Progenitor cell of endocrine pancreas (in vitro differentiated cells): ENCODE measurements around the gene SLC9B1. TPM values are rescaled to one million over a fixed set of nuclear protein-coding genes. Genes with fewer than 3 reads are reported as not detected.
A peak's percentile ranks its signal among the peaks of the same experiment; 100 is the strongest.

Experiments used
- DNase-seq: peaks from one replicate; pipeline ENCODE4 v3.0.0; 2021; ENCODE audit warnings: low spot score; ENCODE audit not compliant: unreplicated experiment
- H3K27ac Mint-ChIP-seq: 2 replicates; pipeline ENCODE4 v1.8.0; 2021; ENCODE audit warnings: mild to moderate bottlenecking, moderate library complexity, mixed read lengths
- H3K27me3 Mint-ChIP-seq: 2 replicates; pipeline ENCODE4 v1.8.0; 2021; ENCODE audit warnings: mixed read lengths
- H3K36me3 Mint-ChIP-seq: 2 replicates; pipeline ENCODE4 v1.8.0; 2022; ENCODE audit warnings: mixed read lengths; ENCODE audit not compliant: insufficient read depth
- H3K4me1 Mint-ChIP-seq: 2 replicates; pipeline ENCODE4 v1.8.0; 2021; ENCODE audit warnings: low read depth, mixed read lengths
- H3K4me3 Mint-ChIP-seq: 2 replicates; pipeline ENCODE4 v1.8.0; 2021; ENCODE audit warnings: low read depth, mild to moderate bottlenecking, moderate library complexity, mixed read lengths
- H3K9me3 Mint-ChIP-seq: 2 replicates; pipeline ENCODE4 v1.8.0; 2021; ENCODE audit warnings: low read depth, mixed read lengths
- total RNA-seq: library from RNA; stranded (reverse); gene quantifications from 2 replicates; pipeline ENCODE4 v1.2.1, GENCODE V29; 2021
- TF ChIP-seq, protein P1 (sequence below): fragments of 200-600 bp; sonication (generic); IDR thresholded peaks from one replicate; pipeline ENCODE4 v1.5.0; 2021; ENCODE audit warnings: antibody characterized with exemption, mild to moderate bottlenecking; ENCODE audit not compliant: unreplicated experiment

SLC9B1 gene
- total RNA-seq, 1 donor from 2014 or later: 0.79 TPM

DNA sequence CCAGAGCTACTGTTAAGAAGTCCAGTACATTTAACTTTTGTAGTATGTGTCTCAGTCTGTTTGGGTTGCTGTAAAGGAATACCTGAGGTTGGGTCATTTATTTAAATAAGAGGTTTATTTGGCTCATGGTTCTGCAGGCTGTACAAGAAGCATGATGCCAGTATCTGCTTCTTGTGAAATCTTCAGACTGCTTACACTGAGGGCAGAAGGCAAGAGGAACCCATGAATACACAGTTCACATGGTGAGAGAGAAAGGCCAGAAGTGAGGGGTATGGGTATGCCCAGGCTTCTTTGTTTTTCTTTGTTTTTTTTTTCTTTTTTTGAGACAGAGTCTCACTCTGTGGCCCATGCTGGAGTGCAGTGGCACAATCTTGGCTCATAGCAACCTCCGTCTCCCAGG is 156.8 kb downstream of the SLC9B1 start:
- DNase-seq: no peak
- H3K9me3 Mint-ChIP-seq: peaks cover 10% of the 10 kb centered on the region
- H3K4me1 Mint-ChIP-seq: no peaks in the 10 kb centered on the region
- TF ChIP-seq, protein P1, sequence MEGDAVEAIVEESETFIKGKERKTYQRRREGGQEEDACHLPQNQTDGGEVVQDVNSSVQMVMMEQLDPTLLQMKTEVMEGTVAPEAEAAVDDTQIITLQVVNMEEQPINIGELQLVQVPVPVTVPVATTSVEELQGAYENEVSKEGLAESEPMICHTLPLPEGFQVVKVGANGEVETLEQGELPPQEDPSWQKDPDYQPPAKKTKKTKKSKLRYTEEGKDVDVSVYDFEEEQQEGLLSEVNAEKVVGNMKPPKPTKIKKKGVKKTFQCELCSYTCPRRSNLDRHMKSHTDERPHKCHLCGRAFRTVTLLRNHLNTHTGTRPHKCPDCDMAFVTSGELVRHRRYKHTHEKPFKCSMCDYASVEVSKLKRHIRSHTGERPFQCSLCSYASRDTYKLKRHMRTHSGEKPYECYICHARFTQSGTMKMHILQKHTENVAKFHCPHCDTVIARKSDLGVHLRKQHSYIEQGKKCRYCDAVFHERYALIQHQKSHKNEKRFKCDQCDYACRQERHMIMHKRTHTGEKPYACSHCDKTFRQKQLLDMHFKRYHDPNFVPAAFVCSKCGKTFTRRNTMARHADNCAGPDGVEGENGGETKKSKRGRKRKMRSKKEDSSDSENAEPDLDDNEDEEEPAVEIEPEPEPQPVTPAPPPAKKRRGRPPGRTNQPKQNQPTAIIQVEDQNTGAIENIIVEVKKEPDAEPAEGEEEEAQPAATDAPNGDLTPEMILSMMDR: no peak
- no peak overlapping the region for H3K4me3 Mint-ChIP-seq
- no peaks in the 10 kb centered on the region for H3K27me3 Mint-ChIP-seq
- peak overlapping the region; percentile 82 for H3K27ac Mint-ChIP-seq
- H3K36me3 Mint-ChIP-seq: peaks cover 16% of the 10 kb centered on the region

DNA sequence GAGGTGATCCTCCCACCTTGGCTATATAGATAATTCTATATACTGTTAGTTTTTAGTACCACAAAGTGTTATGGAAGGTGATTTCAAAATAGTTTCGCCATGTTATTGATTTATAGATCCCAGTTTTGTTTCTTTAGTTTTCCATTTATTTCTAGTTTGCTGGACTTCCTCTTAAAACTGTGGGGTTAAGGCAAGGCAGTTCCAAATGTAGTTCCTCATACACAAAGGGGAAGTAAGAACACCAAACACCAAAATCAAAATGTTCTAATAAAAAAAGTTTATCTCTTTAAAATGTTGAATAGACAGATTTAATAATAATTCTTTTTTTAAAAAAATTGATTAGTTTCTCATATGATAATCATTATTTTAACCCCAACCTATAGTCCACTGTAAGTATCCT is 157.5 kb downstream of the SLC9B1 start:
- H3K27ac Mint-ChIP-seq: no peak overlapping the region
- no peak overlapping the region for H3K4me3 Mint-ChIP-seq
- H3K9me3 Mint-ChIP-seq: peaks cover 10% of the 10 kb centered on the region
- TF ChIP-seq, protein P1: no peak
- H3K27me3 Mint-ChIP-seq: no peaks in the 10 kb centered on the region
- H3K36me3 Mint-ChIP-seq: peaks cover 16% of the 10 kb centered on the region
- DNase-seq: no peak
- H3K4me1 Mint-ChIP-seq: no peaks in the 10 kb centered on the region

DNA sequence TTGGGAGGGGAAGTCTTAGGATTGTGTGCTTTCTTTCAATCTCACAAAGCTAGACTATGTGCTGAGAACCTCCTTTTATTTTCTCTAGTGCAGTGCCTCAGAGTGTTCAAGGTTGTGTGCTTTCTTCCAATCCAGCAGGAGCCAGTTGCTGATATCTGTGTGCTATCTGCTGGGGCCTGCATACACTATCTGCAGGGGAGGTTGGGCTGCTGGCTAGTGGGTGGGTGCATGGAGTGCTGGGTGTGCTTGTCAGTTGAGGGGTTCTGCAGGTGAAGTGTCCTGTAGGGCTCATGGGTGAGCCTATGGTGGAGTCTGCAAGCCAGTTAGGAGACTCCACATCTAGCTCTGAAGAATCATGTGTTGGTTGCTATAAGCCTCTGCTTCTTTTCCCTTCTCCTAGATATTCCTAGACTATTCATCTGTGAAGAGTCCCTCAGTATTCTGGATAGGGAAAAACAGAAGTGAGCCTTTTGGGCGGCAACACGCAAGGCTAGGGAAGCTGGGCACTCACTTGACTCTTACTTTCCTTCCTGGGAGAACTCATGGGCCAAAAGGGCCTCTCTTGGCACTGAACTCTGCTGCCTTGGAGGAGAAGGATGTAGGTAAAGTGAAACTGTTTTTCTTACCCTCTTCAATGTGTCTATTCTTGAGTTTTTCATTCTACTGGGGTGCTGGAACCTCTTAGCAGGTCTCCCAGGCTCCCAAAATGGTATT is 158.7 kb downstream of the SLC9B1 start:
- Mint-ChIP-seq H3K27ac (no peak overlapping the region), H3K4me3 (no peak overlapping the region), H3K4me1 (no peaks in the 10 kb centered on the region), H3K9me3 (peaks cover 10% of the 10 kb centered on the region), H3K36me3 (peaks cover 16% of the 10 kb centered on the region), H3K27me3 (no peaks in the 10 kb centered on the region)
- TF ChIP-seq, protein P1: no peak
- no peak for DNase-seq

DNA sequence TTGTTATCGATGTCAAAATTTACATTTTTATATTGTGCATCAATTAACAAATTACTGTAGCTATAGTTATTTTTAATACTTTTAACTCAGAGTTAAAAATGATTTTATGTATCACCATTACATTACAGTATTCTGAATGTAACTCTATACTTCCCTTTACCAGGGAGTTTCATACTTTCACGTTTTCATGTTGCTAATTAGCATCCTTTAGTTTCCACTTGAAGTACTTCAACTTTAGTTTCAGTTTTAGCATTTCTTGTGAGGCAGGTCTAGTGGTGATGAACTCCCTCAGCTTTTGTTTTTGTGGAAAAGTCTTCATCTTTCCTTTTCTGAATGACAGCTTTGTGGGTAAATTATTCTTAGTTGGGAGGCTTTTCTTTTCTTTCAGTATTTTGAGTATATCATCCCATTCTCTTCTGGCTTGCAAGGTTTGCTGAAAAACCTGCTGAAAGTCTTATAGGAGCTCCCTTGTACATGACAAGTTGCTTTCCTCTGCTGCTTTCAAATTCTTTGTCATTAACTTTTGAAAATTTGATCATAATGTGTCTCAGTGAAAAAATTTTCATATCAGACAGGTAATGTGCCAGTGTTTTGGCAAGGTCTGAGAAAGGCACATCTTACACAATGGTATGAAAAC is 160.6 kb downstream of the SLC9B1 start:
- Mint-ChIP-seq H3K27me3 (no peaks in the 10 kb centered on the region), H3K36me3 (peaks cover 16% of the 10 kb centered on the region), H3K27ac (no peak overlapping the region), H3K4me1 (no peaks in the 10 kb centered on the region), H3K9me3 (peaks cover 10% of the 10 kb centered on the region), H3K4me3 (no peak overlapping the region)
- DNase-seq: no peak
- TF ChIP-seq, protein P1: no peak

Other genes with a start within 250 kb of the SLC9B1 start
- gene UBE2D3, start 192.2 kb downstream of the SLC9B1 start, total RNA-seq: 307 and 316 TPM in 2 replicates
- gene CISD2, start 150.7 kb downstream of the SLC9B1 start, total RNA-seq: 28.3 and 31.1 TPM in 2 replicates
- gene SLC9B2, start 57.1 kb upstream of the SLC9B1 start, total RNA-seq: 4.0 and 7.0 TPM in 2 replicates
- 89.9 and 96.3 TPM in 2 replicates for gene BDH2, start 80.1 kb upstream of the SLC9B1 start, total RNA-seq
- 16.5 and 17.0 TPM in 2 replicates for gene CENPE, start 178.6 kb upstream of the SLC9B1 start, total RNA-seq